ENCODE results near the gene PDPR. TPM values are rescaled to one million over a fixed set of nuclear protein-coding genes. Genes with fewer than 3 reads are reported as not detected.
"Not testable (repeated sequence)": the region's sequence is repeated elsewhere in the genome, so short reads cannot be mapped to it uniquely, and the experiment has no call there.

The PDPR gene
- total RNA-seq, 4 donors from 2014 or later: 17.3 to 31.2 (median 24.4) TPM

GRCh38 chr16:70187858-70188607 lies 73.9 kb downstream of the PDPR start:
- peak; percentile 84 for ATAC-seq (ENCODE audit: low FRiP score)
- not testable (repeated sequence) for DNase-seq (ENCODE audit: low spot score)

GRCh38 chr16:70188608-70188915 lies 74.4 kb downstream of the PDPR start:
- ATAC-seq (ENCODE audit: low FRiP score): peak; percentile 80
- not testable (repeated sequence) for DNase-seq (ENCODE audit: low spot score)

- ATAC-seq (ENCODE audit: low FRiP score); DNase-seq (ENCODE audit: low spot score): not testable (repeated sequence)
These were observed 76.4 kb downstream of the PDPR start for GRCh38 chr16:70190574-70190973.

- not testable (repeated sequence) for ATAC-seq (ENCODE audit: low FRiP score); DNase-seq (ENCODE audit: low spot score)
These were observed 82.7 kb downstream of the PDPR start for GRCh38 chr16:70196683-70197300.

GRCh38 chr16:70197611-70198010 lies 83.5 kb downstream of the PDPR start:
- ATAC-seq (ENCODE audit: low FRiP score); DNase-seq (ENCODE audit: low spot score): not testable (repeated sequence)

GRCh38 chr16:70198230-70198629 lies 84.1 kb downstream of the PDPR start:
- ATAC-seq (ENCODE audit: low FRiP score); DNase-seq (ENCODE audit: low spot score): not testable (repeated sequence)

- not testable (repeated sequence) for DNase-seq (ENCODE audit: low spot score)
These were observed 84.5 kb downstream of the PDPR start for GRCh38 chr16:70198666-70199065.

GRCh38 chr16:70199170-70199569 lies 85.0 kb downstream of the PDPR start:
- not testable (repeated sequence) for DNase-seq (ENCODE audit: low spot score); ATAC-seq (ENCODE audit: low FRiP score)

More at GRCh38 chr16:70198666-70199065, 84.5 kb downstream of the PDPR start:
- ATAC-seq (ENCODE audit: low FRiP score): not testable (repeated sequence)

- not testable (repeated sequence) for ATAC-seq (ENCODE audit: low FRiP score); DNase-seq (ENCODE audit: low spot score)
These were observed 85.9 kb downstream of the PDPR start for GRCh38 chr16:70200063-70200462.

GRCh38 chr16:70203508-70203907 lies 89.4 kb downstream of the PDPR start:
- DNase-seq (ENCODE audit: low spot score); ATAC-seq (ENCODE audit: low FRiP score): not testable (repeated sequence)

- not testable (repeated sequence) for ATAC-seq (ENCODE audit: low FRiP score); DNase-seq (ENCODE audit: low spot score)
These were observed 89.9 kb downstream of the PDPR start for GRCh38 chr16:70204010-70204409.

GRCh38 chr16:70204668-70205405 lies 90.7 kb downstream of the PDPR start:
- not testable (repeated sequence) for DNase-seq (ENCODE audit: low spot score); ATAC-seq (ENCODE audit: low FRiP score)

- ATAC-seq (ENCODE audit: low FRiP score); DNase-seq (ENCODE audit: low spot score): not testable (repeated sequence)
These were observed 92.2 kb downstream of the PDPR start for GRCh38 chr16:70206382-70206781.

Small RNA genes lying within 50 kb of the gene (small RNA-seq; reads per million reads assigned to genes)
- not detected for gene AC009060.2

Other genes with a start within 250 kb of the PDPR start
- 1 to 10 TPM in 2 of 4 donors, under 1 TPM in 2; 0.48 to 2.7 (median 1.4) TPM for gene CLEC18A, start 163.0 kb upstream of the PDPR start, total RNA-seq
- gene CLEC18C, start 59.5 kb downstream of the PDPR start, total RNA-seq: under 1 TPM in 1 of 4 donors, not detected in 3; 0.63 TPM
- 10 to 100 TPM; 13.5 to 43.7 (median 17.5) TPM for gene EXOSC6, start 137.6 kb downstream of the PDPR start, total RNA-seq
- gene AARS1, start 175.2 kb downstream of the PDPR start, total RNA-seq: 10 to 100 TPM; 69.9 to 91.5 (median 82.2) TPM
- gene DDX19B, start 184.9 kb downstream of the PDPR start, total RNA-seq: 10 to 100 TPM; 32.4 to 45.7 (median 34.2) TPM
- gene DDX19A, start 232.6 kb downstream of the PDPR start, total RNA-seq: 10 to 100 TPM; 41.1 to 54.3 (median 51.5) TPM

All from omental fat pad (tissue), 4 donors.